HepG2 (cell line): Measurements from ENCODE around the gene SYNGAP1. TPM values are rescaled to one million over a fixed set of nuclear protein-coding genes. Genes with fewer than 3 reads are reported as not detected.

Source experiments
- AKAP8 ChIP-seq: sonication (generic); formaldehyde crosslinking; IDR thresholded peaks from 2 replicates; pipeline ENCODE4 v1.5.1; 2020; ENCODE audit warnings: mild to moderate bottlenecking, missing genetic modification reagents
- ATF3 ChIP-seq: sonication (generic); formaldehyde crosslinking; IDR thresholded peaks from 2 replicates; pipeline ENCODE4 v1.4.0; 2020; ENCODE audit warnings: missing genetic modification reagents
- CTCF ChIP-seq: sonication (generic); formaldehyde crosslinking; IDR thresholded peaks from 2 replicates; pipeline ENCODE4 v1.5.0; 2020; ENCODE audit warnings: mild to moderate bottlenecking, missing genetic modification reagents, moderate library complexity
- E2F1 ChIP-seq: sonication (generic); formaldehyde crosslinking; IDR thresholded peaks from 2 replicates; pipeline ENCODE4 v1.5.0; 2020; ENCODE audit warnings: missing genetic modification reagents
- FLYWCH1 ChIP-seq: sonication (generic); formaldehyde crosslinking; IDR thresholded peaks from 2 replicates; pipeline ENCODE4 v1.8.1; 2023; ENCODE audit warnings: mild to moderate bottlenecking, missing genetic modification reagents
- FOXA1 ChIP-seq, 2 experiments: fragments of 450-650 bp in 1 of 2; sonication (generic) in 1 of 2; formaldehyde crosslinking in 1 of 2; IDR thresholded peaks; 2 replicates each; pipeline versions ENCODE4 v1.4.0 to v1.6.1; 2016 to 2020; ENCODE audit warnings: missing genetic modification reagents in 1 of 2
- JUNB ChIP-seq: sonication (generic); formaldehyde crosslinking; IDR thresholded peaks from 2 replicates; pipeline ENCODE4 v1.8.0; 2022; ENCODE audit warnings: missing genetic modification reagents, mild to moderate bottlenecking, borderline replicate concordance
- LCORL ChIP-seq, 2 experiments: fragments of 450-650 bp in 1 of 2; sonication (generic) in 1 of 2; formaldehyde crosslinking in 1 of 2; IDR thresholded peaks; 2 replicates each; pipeline versions ENCODE4 v1.5.0 to v1.6.1; 2017 to 2020; ENCODE audit warnings: antibody characterized with exemption in 1 of 2, missing genetic modification reagents in 1 of 2
- MXD1 ChIP-seq: sonication (generic); formaldehyde crosslinking; IDR thresholded peaks from 2 replicates; pipeline ENCODE4 v1.4.0; 2020; ENCODE audit warnings: mild to moderate bottlenecking, missing genetic modification reagents
- SNAI1 ChIP-seq: sonication (generic); formaldehyde crosslinking; IDR thresholded peaks from 2 replicates; pipeline ENCODE4 v1.5.0; 2020; ENCODE audit warnings: mild to moderate bottlenecking, missing genetic modification reagents, borderline replicate concordance
- STAG1 ChIP-seq: sonication (generic); formaldehyde crosslinking; IDR thresholded peaks from 2 replicates; pipeline ENCODE4 v1.4.0; 2020; ENCODE audit warnings: missing genetic modification reagents
- ZNF253 ChIP-seq: sonication (generic); formaldehyde crosslinking; IDR thresholded peaks from 2 replicates; pipeline ENCODE4 v1.8.0; 2022; ENCODE audit warnings: mild to moderate bottlenecking, missing genetic modification reagents, borderline replicate concordance
- ZNF281 ChIP-seq: sonication (generic); formaldehyde crosslinking; IDR thresholded peaks from 2 replicates; pipeline ENCODE4 v1.4.0; 2020; ENCODE audit warnings: missing genetic modification reagents, borderline replicate concordance
- ZNF512 ChIP-seq: sonication (generic); formaldehyde crosslinking; IDR thresholded peaks from 2 replicates; pipeline ENCODE4 v1.4.0; 2020; ENCODE audit warnings: mild to moderate bottlenecking, missing genetic modification reagents
- ZNF564 ChIP-seq: sonication (generic); formaldehyde crosslinking; IDR thresholded peaks from 2 replicates; pipeline ENCODE4 v1.8.1; 2023; ENCODE audit warnings: mild to moderate bottlenecking, missing genetic modification reagents
- ZNF724P ChIP-seq: sonication (generic); formaldehyde crosslinking; IDR thresholded peaks from 2 replicates; pipeline ENCODE4 v1.8.0; 2022; ENCODE audit warnings: missing genetic modification reagents, borderline replicate concordance
- ZNF768 ChIP-seq: sonication (generic); formaldehyde crosslinking; IDR thresholded peaks from 2 replicates; pipeline ENCODE4 v1.4.0; 2020; ENCODE audit warnings: missing genetic modification reagents
- ZNF781 ChIP-seq: sonication (generic); formaldehyde crosslinking; IDR thresholded peaks from 2 replicates; pipeline ENCODE4 v1.5.1; 2020; ENCODE audit warnings: borderline replicate concordance, mild to moderate bottlenecking, missing genetic modification reagents; ENCODE audit errors: not compliant biosample characterization
- polyA plus RNA-seq, 8 experiments: library from polyadenylated mRNA; depleted of rRNA in 3 of 8; stranded (reverse) in 7 of 8; unstranded in 1 of 8; fragments of >200 nt; fragmentation: Illumina TruSeq in 4 of 8; extraction: Trizol in 4 of 8; gene quantifications; 2 replicates each; pipeline versions ENCODE4 v1.2.1 to v1.2.3, GENCODE V29; 2011 to 2016; ENCODE audit warnings: low read depth in 4 of 8, missing spikeins in 1 of 8, mixed read lengths in 1 of 8; ENCODE audit not compliant: insufficient read depth in 1 of 8
- total RNA-seq, 5 experiments: library from RNA; depleted of rRNA; stranded (reverse); fragments of >200 nt; fragmentation: Illumina TruSeq; extraction: Trizol; gene quantifications; 2 replicates each; pipeline ENCODE4 v1.2.3, GENCODE V29; 2016; ENCODE audit warnings: low read depth in 1 of 5

The SYNGAP1 gene
- total and polyA plus RNA-seq, 2 of the 13 experiments (the other 11 are each of a cell fraction or from before 2014, with no cell fraction given): 0.75 to 1.1 TPM

- TF ChIP-seq ZNF281 (CRISPR knock-in tag) (peak; percentile 24; the same call in 1 of the 2 replicates), ZNF564 (0 out of 2 replicates have a peak, but pooled peaks have one; percentile 28), ZNF512 (CRISPR knock-in tag) (no peak), ZNF253 (CRISPR knock-in tag) (peak; percentile 82; the same call in 1 of the 2 replicates), FLYWCH1 (CRISPR knock-in tag) (0 out of 2 replicates have a peak, but pooled peaks have one; percentile 37), STAG1 (CRISPR knock-in tag) (peak; percentile 9; the same call in 1 of the 2 replicates), MXD1 (peak; percentile 81; the same call in 1 of the 2 replicates), ZNF781 (peak; percentile 14), SNAI1 (0 out of 2 replicates have a peak, but pooled peaks have one; percentile 32), JUNB (CRISPR knock-in tag) (no peak), LCORL (IDR thresholded peaks at IDR 0.05) (no peak), LCORL (CRISPR knock-in tag; IDR thresholded peaks at IDR 0.05) (peak; percentile 55), ZNF768 (CRISPR knock-in tag) (peak; percentile 75), CTCF (CRISPR knock-in tag) (peak; percentile 30; the same call in 1 of the 2 replicates), ZNF724P (CRISPR knock-in tag) (peak; percentile 47; the same call in 1 of the 2 replicates), ATF3 (0 out of 2 replicates have a peak, but pooled peaks have one; percentile 9), FOXA1 (IDR thresholded peaks at IDR 0.05) (no peak), FOXA1 (CRISPR knock-in tag; IDR thresholded peaks at IDR 0.05) (peak; percentile 23; the same call in 1 of the 2 replicates), AKAP8 (CRISPR knock-in tag) (0 out of 2 replicates have a peak, but pooled peaks have one; percentile 29), E2F1 (no peak)
Measured at GRCh38 chr6:33428224-33428965, 8.5 kb downstream of the SYNGAP1 start (continued).
